CD4-positive, alpha-beta T cell treated with Interleukin-4 for 1 hour (primary cell): ENCODE data around the gene G2E3.
"Not testable (repeated sequence)": the region's sequence is repeated elsewhere in the genome, so short reads cannot be mapped to it uniquely, and the experiment has no call there.

Experiments used
- DNase-seq, 2 donors: peaks; one replicate each; pipeline ENCODE4 v3.0.0-alpha.2; 2020 to 2022

G2E3 gene

DNA sequence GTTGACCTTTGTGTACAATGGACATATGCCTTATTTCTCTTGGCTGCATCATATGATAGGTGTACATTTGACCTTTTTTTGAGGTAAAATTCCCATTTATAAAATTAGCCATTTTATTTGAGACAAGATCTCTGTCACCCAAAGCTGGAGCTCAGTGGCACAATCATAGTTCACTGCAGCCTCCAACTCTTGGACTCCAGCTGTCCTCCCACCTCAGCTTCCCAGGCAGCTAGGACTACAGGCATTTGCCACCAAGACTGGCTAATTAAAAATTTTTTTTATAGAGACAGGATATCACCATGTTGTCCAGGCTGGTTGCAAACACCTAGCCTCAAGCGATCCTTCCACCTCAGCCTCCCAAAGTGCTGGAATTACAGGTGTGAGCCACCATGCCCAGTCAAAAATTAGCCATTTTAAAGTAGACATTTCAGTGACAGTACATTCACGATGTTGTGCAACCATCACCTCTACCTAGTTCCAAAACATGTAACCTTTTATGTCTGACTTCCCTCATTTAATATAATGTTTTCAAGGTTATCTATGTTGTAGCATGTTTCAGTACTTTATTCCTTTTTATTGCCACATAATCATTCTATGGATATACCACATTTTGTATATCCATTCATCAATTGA lies 5.4 kb downstream of the G2E3 start:
- no peak for DNase-seq

DNA sequence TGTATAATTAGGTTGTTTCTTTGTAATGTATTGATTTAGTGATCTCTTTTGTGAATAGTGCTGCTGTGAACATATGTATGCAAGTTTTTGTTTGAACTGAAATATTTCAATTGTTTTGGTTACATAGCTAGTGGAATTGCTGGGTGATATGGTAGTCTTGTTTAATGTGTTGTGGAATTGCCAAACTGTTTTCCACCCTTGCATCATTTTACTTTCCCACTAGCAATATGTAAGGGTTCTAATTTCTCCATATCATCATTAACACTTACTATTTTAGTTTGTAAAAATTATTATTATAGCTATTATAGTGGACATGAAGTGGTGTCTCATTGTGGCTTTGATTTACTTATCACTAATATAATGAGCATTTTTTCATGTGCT lies 5.9 kb downstream of the G2E3 start:
- no peak for DNase-seq

DNA sequence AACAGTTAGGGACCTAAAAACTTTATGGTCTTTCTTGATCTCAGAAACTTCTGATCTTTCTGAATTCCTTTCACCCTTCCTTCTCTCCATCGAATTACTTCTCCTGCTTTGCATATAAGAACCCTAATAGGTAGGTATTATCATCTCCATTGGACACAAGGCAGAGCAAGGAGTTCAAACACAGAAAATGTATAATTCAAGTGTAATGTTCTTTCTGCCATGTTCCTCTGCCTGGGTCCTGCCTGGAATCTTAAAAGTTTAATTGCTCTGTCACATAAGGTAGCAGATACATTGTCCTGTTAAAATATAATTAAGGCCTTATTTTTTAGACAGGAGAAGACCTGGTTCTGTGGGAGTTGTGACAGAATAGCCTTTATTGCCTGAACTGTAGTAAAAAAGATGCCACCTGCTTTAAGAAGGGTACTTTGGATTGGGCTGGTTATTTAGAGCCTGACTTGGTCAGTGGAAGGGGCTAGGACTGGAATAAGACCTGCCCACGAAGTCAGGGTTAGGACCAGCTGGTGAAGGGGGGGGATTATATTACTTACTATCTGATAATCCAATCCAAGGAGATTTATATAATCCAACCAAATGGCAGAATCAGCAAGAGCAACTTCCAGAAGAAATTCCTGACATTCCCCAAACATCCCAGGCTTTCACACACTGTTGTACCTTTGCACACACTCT lies 10.4 kb downstream of the G2E3 start:
- no peak for DNase-seq

DNA sequence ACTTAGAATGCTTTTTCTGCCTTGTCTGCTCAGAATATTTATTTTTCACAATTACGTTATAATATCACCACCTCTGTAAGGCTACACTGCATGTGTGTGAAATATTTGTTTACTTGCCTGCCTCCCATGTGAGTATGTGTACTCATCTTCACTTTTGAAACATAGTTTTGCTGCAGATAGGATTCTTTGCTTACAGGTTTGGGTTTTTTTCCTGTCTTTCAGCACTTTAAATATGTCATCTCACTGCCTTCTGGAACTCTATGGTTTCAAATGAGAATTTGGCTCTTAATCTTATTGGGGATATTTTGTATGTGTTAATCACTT lies 10.9 kb downstream of the G2E3 start:
- DNase-seq = no peak

DNA sequence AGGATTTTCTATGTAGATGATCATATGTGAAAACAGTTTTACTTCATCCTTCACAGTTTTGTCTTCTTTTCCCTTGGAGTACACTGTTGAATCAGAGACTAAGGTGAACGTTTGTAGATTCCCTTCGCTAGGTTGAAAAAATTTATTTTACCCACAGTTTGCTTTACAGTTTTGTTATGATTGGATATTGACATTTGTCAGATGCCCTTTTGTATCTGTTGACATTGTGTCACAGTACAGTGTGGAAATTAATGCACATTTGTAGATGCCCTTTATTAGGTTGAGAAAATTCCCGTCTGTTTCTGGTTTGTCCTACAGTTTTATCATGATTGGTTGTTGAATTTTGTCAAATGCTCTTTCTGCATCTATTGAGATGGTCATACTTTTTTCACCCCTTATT lies 13.3 kb downstream of the G2E3 start:
- DNase-seq = no peak

DNA sequence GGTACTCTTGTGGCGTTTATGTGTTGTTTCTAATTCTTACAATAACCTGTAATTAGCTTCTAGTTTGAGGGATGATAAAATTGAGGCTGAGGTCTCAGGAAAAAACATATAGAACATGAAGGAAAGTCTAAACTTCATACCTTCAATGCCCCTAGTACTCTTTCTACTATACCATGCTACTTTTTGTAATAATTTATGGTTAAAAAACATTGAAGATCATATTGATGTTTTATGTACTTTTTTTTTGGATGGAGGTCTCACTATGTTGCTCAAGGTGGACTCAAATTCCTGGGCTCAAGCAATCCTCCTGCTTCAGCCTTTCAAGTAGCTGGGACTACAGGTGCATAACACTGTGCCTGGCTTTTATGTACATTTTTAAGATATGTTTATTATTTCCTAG lies 13.8 kb downstream of the G2E3 start:
- DNase-seq = no peak

DNA sequence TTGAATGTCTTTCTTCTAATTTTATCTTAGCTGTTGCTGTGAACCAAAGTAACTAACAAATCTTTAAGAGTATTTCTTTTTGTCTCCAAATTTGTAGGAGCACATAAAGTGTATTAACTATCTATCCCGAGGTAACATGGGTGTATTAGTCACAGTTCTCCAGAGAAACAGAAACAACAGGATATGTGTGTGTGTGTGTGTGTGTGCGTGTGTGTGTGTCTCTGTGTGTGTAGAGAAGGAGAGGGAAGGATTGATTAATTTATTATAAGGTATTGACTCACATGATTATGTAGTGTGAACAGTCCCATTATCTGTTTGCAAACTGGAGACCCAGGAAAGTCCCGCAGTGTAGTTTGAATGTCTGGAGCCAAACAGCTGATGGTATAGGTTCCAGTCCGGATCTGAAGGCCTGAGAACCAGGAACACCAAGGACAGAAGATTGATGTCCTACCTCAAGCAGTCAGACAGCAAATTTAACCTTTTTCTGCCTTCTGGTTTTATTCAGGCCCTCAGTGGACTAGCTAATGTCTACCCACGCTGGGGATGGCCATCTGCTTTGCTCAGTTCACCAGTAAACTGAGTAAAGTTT lies 14.4 kb downstream of the G2E3 start:
- no peak for DNase-seq

DNA sequence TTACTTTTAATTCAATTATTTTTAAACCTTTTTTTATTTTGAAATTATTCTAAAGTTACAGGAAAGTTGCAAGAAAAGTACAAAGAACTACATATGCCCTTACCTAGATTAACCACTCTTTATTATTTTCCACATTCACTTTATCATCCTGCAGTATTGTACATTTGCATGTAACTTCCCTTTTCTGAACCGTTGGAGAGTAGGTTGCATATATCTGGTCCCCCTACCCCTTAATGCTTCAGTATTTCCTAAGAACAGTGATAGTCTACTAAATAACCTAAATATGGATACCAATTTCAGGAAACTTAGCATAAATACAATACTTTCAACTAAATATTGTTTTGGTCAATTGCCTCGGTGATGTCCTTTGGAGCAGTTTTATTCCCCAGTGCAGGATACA lies 15.0 kb downstream of the G2E3 start:
- DNase-seq = no peak

DNA sequence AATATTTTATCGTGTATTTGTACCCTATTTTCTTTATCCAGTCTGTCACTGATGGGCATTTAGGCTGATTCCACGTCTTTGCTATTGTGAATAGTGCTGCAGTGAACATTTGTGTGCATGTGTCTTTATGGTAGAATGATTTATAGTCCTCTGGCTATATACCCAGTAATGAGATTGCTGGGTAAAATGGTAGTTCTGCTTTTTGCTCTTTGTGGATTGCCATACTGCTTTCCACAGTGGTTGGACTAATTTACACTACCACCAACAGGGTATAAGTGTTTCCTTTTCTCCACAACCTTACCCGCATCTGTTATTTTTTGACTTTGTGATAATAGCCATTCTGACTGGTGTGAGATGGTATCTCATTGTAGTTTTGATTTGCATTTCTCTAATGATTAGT lies 15.8 kb downstream of the G2E3 start:
- DNase-seq = not testable (repeated sequence)

DNA sequence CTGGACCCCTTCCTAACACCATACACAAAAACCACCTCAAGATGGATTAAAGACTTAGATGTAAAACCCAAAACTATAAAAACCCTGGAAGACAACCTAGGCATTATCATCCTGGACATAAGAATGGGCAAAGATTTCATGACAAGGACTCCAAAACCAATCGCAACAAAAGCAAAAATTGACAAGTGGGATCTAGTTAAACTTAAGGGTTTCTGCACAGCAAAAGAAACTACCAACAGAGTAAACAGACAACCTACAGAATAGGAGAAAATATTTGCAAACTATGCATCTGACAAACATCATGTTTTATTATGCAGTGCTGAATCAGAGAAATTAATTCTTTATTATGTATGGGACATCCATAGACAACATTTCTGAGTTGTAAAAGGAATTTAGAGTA lies 17.4 kb downstream of the G2E3 start:
- not testable (repeated sequence) for DNase-seq

DNA sequence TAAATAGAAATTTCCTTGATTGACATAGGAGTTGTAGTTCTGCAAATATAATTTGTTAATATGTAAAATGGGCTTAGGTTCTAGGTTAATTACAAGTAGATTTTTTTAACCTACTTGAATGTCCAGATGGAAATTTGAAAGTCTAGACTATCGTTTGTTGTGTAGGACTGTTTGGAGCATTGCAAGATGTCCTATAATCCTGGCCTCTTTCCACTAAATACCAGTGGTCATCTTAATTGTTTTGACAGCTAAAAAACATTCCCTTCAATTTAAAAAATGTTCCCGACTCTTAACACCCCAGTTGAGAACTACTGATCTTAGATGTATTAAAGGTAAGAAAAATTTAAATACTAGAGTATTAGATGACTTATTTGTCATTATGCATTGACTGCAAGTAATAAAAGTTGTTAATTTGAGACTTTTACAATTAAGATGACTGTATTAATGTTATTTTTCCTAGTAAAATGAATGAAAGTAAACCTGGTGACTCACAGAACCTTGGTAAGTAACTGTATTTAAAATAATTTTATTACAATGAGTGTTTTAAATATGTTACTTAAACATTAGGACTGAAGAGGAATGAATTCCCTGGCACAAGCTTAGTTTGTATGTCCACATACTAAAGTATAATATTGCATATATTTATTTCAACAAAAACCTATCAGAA lies 21.8 kb downstream of the G2E3 start:
- no peak for DNase-seq

DNA sequence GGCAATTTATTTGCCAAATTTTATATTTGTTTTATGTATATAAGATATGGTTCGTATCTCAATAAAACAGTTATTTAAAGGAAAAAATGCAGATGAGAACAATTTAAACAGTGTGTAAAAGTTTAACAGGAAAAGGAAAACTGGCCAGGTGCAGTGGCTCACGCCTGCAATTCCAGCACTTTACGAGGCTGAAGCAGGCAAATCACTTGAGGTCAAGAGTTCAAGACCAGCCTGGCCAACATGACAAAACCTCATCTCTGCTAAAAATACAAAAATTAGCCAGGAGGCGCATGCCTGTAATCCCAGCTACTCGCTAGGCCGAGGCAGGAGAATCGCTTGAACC lies 22.3 kb downstream of the G2E3 start:
- no peak for DNase-seq

DNA sequence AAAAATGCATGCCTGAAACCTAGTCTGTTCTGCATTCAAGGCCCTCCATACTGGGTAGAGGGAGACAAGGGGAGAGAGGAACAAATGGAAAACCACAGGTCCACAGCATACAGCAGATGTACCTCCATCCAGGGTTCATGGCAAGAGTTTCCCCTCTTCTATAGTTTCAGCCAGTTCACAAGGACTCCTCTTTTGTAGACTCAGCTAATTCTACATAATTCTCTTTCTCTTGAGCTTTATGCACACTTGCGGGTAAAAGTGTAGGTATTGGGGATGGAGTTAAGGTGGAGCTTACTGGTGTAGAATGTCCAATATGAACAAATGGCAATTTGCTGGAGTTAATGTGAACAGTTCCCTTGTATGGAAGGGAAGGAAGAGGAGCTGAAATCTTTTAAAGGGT lies 23.4 kb downstream of the G2E3 start:
- no peak for DNase-seq

DNA sequence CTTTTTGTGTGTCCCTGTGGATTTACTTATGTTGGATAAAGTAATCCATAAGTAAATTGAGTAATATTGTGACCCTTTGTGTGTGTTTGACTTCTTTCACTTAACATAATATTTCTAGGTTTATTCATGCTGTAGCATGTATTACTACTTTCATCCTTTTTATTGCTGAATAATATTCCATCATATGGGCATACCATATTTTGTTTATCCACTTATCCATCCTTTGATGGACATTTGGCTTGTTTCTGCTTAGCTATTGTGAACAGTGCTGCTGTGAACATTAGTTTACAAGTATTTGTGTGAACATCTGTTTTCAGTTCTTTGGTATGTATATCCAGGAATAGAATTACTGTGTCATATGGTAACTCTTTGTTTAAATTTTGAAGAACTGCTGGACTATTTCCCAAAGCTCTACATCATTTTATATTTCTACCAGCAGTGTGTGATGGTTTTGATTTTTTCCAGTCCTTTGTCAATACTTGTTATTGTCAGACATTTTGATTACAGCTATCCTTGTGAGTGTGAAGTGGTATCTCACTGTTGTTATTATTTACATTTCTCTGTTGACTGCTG lies 25.2 kb downstream of the G2E3 start:
- no peak for DNase-seq

DNA sequence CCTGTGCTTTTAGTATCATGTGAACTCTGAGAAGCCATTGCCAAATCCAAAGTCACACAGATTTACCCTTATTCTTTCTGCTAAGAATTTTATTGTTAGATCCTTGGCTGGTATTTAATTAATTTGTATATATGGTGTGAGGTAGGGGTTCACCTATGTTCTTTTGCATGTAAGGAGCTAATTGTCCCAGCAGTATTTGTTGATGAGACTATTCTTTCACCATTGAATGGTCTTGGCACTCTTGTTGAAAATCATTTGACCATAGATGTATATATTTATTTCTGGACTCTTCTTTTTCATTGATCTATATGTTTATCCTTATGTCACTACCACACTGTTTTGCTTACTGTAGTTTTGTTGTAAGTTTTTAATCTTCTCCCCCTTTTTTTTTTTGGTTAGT lies 26.2 kb downstream of the G2E3 start:
- DNase-seq = no peak

DNA sequence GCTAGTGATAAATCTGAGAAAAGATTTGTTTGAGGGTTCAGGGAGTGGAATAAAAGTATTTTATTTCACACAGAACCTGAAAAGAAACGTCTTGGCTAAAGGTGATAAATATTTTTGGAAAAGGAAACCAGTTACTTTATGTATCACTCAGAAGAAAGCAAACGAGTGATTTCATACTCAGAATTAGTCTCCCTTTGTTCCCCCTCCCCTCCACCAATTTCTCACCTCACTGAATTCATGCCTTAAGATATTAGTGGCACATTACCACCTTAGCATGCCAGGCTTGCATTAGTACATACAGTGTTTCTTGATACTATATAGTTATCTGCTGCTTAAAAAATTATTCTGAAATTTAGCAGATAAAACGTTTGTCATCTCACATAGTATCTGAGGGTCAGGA lies 28.2 kb downstream of the G2E3 start:
- DNase-seq = no peak

DNA sequence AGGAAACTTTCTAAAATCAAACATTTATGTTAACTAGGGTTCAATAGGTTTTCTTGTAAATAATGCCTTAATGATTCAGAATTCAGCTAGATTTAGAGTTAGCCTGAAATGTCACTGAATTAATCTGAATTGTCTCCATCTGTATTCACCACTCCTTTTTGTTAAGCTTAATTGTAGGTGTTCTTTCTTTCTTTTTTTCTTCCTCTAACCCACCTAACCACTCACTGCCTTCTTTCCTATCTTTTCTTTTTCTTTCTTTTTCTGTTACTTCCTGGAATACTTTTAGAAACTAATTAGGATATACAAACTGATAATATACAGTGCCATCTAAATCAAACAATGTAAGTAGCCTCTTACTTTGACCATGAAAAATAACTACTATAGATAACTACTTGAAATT lies 29.9 kb downstream of the G2E3 start:
- no peak for DNase-seq

DNA sequence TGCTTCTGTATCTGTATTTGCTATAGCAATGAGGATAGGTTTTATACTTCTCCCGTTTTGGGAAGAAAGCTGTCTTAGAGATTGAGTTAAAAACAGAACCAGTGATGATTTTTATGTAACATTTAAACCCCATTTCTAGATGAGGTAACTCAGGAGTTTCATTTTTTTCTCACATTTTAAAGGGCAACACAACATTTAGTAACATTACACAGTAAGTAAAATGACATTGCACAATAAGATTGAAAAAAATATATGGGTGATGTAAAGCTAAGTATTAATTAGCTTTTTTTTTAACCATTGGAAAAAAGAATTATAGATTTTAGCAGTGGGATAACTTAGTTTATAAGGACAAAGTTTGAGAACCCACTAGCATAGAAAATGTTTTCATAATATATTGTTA lies 38.0 kb downstream of the G2E3 start:
- no peak for DNase-seq

DNA sequence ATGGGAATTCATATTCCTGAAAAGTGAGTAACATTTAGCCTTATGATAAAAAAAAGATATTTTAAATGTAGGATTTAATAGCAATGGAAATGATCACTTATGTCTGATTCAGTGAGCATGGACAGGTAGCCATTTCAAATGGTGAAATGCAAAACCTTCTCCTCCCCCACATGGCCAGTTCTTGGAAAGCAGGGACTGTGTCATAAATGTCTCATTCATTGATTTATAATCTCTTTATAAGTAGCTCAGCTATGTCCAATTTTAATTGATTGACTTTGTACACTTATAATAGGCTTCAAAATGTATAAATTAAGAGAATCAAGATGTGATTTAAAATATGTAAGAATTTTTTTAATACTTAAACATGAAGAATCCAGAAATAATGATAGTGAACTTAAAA lies 38.5 kb downstream of the G2E3 start:
- DNase-seq = no peak

DNA sequence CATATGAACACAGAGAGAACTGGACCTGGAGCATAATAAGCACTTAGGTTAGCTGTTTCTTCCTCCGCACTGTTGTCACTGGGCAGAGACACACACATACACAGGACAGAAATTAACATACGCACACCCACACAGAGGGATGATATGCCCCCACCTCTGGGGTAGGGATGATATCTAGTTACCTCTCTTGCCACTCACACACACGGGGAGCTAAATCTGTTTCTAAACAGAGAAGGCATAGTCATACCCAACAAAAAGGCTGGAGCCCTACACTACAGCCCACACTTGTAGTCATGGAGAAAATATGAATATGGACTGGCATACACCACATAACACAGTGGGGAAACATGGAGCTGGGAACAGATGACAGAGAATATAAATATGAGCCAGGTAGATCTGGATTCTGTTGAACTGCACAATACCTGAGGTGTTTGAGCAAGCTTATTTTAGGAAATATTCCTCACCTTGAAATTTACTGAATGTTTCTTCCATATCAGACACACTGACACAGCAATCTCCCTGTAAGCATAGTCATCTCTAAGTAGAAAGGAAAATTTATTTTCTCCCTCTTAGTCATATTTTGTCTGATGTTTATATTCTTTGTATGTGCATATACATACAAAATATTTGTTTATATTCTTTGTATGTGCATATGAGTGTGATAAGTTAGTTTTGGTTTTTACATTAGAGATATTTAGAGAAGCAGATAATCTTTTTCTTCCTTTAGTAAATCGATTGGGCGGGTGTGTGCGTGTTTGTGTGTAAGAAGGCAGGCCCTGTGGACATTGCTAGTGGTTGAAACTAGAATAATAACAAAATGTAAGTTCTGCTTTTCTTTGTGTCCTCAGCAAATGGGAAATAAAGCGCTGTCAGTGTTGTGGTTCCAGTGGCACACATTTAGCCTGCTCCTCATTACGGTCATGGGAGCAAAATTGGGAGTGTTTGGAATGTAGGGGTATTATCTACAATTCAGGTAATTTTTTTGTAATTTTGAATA lies 42.3 kb downstream of the G2E3 start:
- no peak for DNase-seq

DNA sequence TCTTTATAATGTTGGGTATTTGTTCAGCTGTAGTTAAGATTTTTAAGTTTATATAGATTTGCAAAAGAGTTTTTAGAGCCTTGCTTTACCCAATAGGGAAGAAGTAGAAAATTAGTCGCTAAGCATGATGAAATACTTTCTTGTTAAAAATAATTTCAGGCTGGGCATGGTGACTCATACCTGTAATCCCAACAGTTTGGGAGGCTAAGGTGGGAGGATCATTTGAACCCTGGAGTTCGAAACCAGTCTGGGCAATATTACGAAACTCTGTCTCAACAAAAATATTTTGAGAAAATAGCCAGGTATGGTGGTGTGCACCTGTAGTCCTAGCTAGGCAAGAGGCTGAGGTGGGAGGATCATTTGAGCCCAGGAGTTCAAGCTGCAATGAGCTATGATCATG lies 44.4 kb downstream of the G2E3 start:
- DNase-seq = no peak

DNA sequence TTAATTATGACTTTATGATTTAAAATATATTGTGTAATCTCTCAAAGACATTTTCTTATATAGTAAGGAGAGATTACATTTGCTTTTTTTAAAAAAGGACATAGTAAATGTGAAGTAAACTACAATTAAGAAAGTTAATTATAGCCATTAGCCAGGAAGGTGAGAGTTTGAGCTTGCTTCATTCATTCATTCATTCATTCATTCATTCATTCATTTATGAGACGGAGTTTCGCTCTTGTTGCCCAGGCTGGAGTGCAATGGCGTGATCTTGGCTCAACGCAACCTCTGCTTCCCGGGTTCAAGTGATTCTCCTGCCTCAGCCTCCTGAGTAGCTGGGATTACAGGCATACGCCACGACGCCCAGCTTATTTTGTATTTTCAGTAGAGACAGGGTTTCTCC lies 45.7 kb downstream of the G2E3 start:
- not testable (repeated sequence) for DNase-seq
